ENCODE measurements around the gene METTL27.

The METTL27 gene

GRCh38 chr7:73858807-73859206, 16.5 kb upstream of the METTL27 start:
- ChIA-PET POLR2A (interaction anchor here (0.6 kb wide), 1 partner anchor 168 kb away, joined by 7 read pairs; no protein-coding TSS in a partner anchor), CTCF (interaction anchor here (1.2 kb wide), 1 partner anchor 29 kb away, joined by 4 read pairs; no protein-coding TSS in a partner anchor)
- Histone ChIP-seq H3K9me3 (ENCODE audit: control extremely low read depth in 1 of 5, control insufficient read depth in 4 of 5, insufficient read depth in 2 of 5, low read depth in 1 of 5, low read length in 4 of 5) (peaks cover 0 to 4% (median 0%) of the 10 kb centered on the region in 5 experiments), H3K27ac (ENCODE audit: insufficient read depth in 1 of 2, low read depth in 1 of 2, low read length in 2 of 2, poor library complexity in 1 of 2, severe bottlenecking in 2 of 2) (no peak overlapping the region), H3K4me1 (ENCODE audit: control extremely low read depth in 1 of 4, control insufficient read depth in 4 of 4, insufficient read depth in 4 of 4, low read length in 3 of 4) (peaks cover 0 to 7% (median 5%) of the 10 kb centered on the region in 4 experiments), H3K27me3 (replicated peaks in 2 of 5; ENCODE audit: control insufficient read depth in 4 of 5, insufficient read depth in 5 of 5, low read length in 4 of 5) (peaks cover 0 to 21% (median 9%) of the 10 kb centered on the region in 5 experiments), H3K4me3 (ENCODE audit: control insufficient read depth in 1 of 7, extremely low read depth in 1 of 7, insufficient read depth in 4 of 7, low read depth in 2 of 7, low read length in 6 of 7) (no peak overlapping the region), H3K36me3 (ENCODE audit: control insufficient read depth in 4 of 4, insufficient read depth in 4 of 4, low read length in 3 of 4) (no peaks in the 10 kb centered on the region)
- 100% methylated on average over 2 of the region's 2 CpGs for WGBS (ENCODE audit: insufficient coverage)
- DNase-seq, result no peak

- Histone ChIP-seq H3K4me1 (ENCODE audit: control extremely low read depth in 1 of 4, control insufficient read depth in 4 of 4, insufficient read depth in 4 of 4, low read length in 3 of 4) (peaks cover 0 to 7% (median 5%) of the 10 kb centered on the region in 4 experiments), H3K27ac (ENCODE audit: insufficient read depth in 1 of 2, low read depth in 1 of 2, low read length in 2 of 2, poor library complexity in 1 of 2, severe bottlenecking in 2 of 2) (no peak overlapping the region), H3K36me3 (ENCODE audit: control insufficient read depth in 4 of 4, insufficient read depth in 4 of 4, low read length in 3 of 4) (no peaks in the 10 kb centered on the region), H3K4me3 (ENCODE audit: control insufficient read depth in 1 of 7, extremely low read depth in 1 of 7, insufficient read depth in 4 of 7, low read depth in 2 of 7, low read length in 6 of 7) (no peak overlapping the region), H3K27me3 (replicated peaks in 2 of 5; ENCODE audit: control insufficient read depth in 4 of 5, insufficient read depth in 5 of 5, low read length in 4 of 5) (peaks cover 0 to 21% (median 9%) of the 10 kb centered on the region in 5 experiments), H3K9me3 (ENCODE audit: control extremely low read depth in 1 of 5, control insufficient read depth in 4 of 5, insufficient read depth in 2 of 5, low read depth in 1 of 5, low read length in 4 of 5) (peaks cover 0 to 4% (median 0%) of the 10 kb centered on the region in 5 experiments)
- CTCF ChIA-PET, result interaction anchor here (0.8 to 2.2 kb wide), 10 partner anchors 18 to 231 kb away, joined by 3 to 16 read pairs (median 4); no protein-coding TSS in a partner anchor
- no peak for DNase-seq
- 80% methylated on average over 3 of the region's 3 CpGs for WGBS (ENCODE audit: insufficient coverage)
- POLR2A ChIA-PET, result no interaction called here
Measured at GRCh38 chr7:73856941-73857340, 14.6 kb upstream of the METTL27 start.

GRCh38 chr7:73852500-73852899, 10.2 kb upstream of the METTL27 start:
- peaks cover 0 to 17% (median 9%) of the 10 kb centered on the region in 4 experiments for H3K4me1 ChIP-seq (ENCODE audit: control extremely low read depth in 1 of 4, control insufficient read depth in 4 of 4, insufficient read depth in 4 of 4, low read length in 3 of 4)
- no peak overlapping the region for H3K27ac ChIP-seq (ENCODE audit: insufficient read depth in 1 of 2, low read depth in 1 of 2, low read length in 2 of 2, poor library complexity in 1 of 2, severe bottlenecking in 2 of 2)
- CTCF ChIA-PET, result interaction anchor here (2.9 to 3.9 kb wide), 2 partner anchors 12 to 25 kb away, joined by 21 to 23 read pairs; no protein-coding TSS in a partner anchor
- H3K27me3 ChIP-seq (replicated peaks in 2 of 5; ENCODE audit: control insufficient read depth in 4 of 5, insufficient read depth in 5 of 5, low read length in 4 of 5), result peaks cover 0 to 21% (median 9%) of the 10 kb centered on the region in 5 experiments
- no peaks in the 10 kb centered on the region for H3K9me3 ChIP-seq (ENCODE audit: control extremely low read depth in 1 of 5, control insufficient read depth in 4 of 5, insufficient read depth in 2 of 5, low read depth in 1 of 5, low read length in 4 of 5)
- no peaks in the 10 kb centered on the region for H3K36me3 ChIP-seq (ENCODE audit: control insufficient read depth in 4 of 4, insufficient read depth in 4 of 4, low read length in 3 of 4)
- no peak for DNase-seq
- H3K4me3 ChIP-seq (ENCODE audit: control insufficient read depth in 1 of 7, extremely low read depth in 1 of 7, insufficient read depth in 4 of 7, low read depth in 2 of 7, low read length in 6 of 7), result no peak overlapping the region
- POLR2A ChIA-PET, result no interaction called here
- WGBS (ENCODE audit: insufficient coverage), result 83% methylated on average over 2 of the region's 5 CpGs

- Histone ChIP-seq H3K9me3 (ENCODE audit: control extremely low read depth in 1 of 5, control insufficient read depth in 4 of 5, insufficient read depth in 2 of 5, low read depth in 1 of 5, low read length in 4 of 5) (no peaks in the 10 kb centered on the region), H3K36me3 (ENCODE audit: control insufficient read depth in 4 of 4, insufficient read depth in 4 of 4, low read length in 3 of 4) (no peaks in the 10 kb centered on the region), H3K27ac (ENCODE audit: insufficient read depth in 1 of 2, low read depth in 1 of 2, low read length in 2 of 2, poor library complexity in 1 of 2, severe bottlenecking in 2 of 2) (no peak overlapping the region), H3K4me3 (ENCODE audit: control insufficient read depth in 1 of 7, extremely low read depth in 1 of 7, insufficient read depth in 4 of 7, low read depth in 2 of 7, low read length in 6 of 7) (no peak overlapping the region), H3K4me1 (ENCODE audit: control extremely low read depth in 1 of 4, control insufficient read depth in 4 of 4, insufficient read depth in 4 of 4, low read length in 3 of 4) (peaks cover 0 to 17% (median 9%) of the 10 kb centered on the region in 4 experiments), H3K27me3 (replicated peaks in 2 of 5; ENCODE audit: control insufficient read depth in 4 of 5, insufficient read depth in 5 of 5, low read length in 4 of 5) (peaks cover 0 to 15% (median 9%) of the 10 kb centered on the region in 5 experiments)
- 60% methylated on average over 5 of the region's 8 CpGs for WGBS (ENCODE audit: insufficient coverage)
- peak; percentile 73 to 92 (median 88) for DNase-seq
- ChIA-PET POLR2A (no interaction called here), CTCF (interaction anchor here (1.5 to 3.9 kb wide), 3 partner anchors 12 to 174 kb away, joined by 3 to 21 read pairs (median 14); no protein-coding TSS in a partner anchor)
Measured at GRCh38 chr7:73851410-73852338, 9.4 kb upstream of the METTL27 start.

GRCh38 chr7:73850781-73851207, 8.5 kb upstream of the METTL27 start:
- POLR2A ChIA-PET, result no interaction called here
- CTCF ChIA-PET, result interaction anchor here (1.0 to 2.3 kb wide), 4 partner anchors 10 to 175 kb away, joined by 3 to 14 read pairs (median 3); no protein-coding TSS in a partner anchor

GRCh38 chr7:73847941-73848723, 5.8 kb upstream of the METTL27 start:
- no peak for DNase-seq
- CTCF ChIA-PET, result no interaction called here
- H3K4me3 ChIP-seq (ENCODE audit: control insufficient read depth in 1 of 7, extremely low read depth in 1 of 7, insufficient read depth in 4 of 7, low read depth in 2 of 7, low read length in 6 of 7), result no peak overlapping the region
- POLR2A ChIA-PET, result interaction anchor here (0.6 kb wide), 1 partner anchor 109 kb away, joined by 3 read pairs; no protein-coding TSS in a partner anchor
- peaks cover 0 to 17% (median 12%) of the 10 kb centered on the region in 4 experiments for H3K4me1 ChIP-seq (ENCODE audit: control extremely low read depth in 1 of 4, control insufficient read depth in 4 of 4, insufficient read depth in 4 of 4, low read length in 3 of 4)
- no peaks in the 10 kb centered on the region for H3K36me3 ChIP-seq (ENCODE audit: control insufficient read depth in 4 of 4, insufficient read depth in 4 of 4, low read length in 3 of 4)
- H3K27me3 ChIP-seq (replicated peaks in 2 of 5; ENCODE audit: control insufficient read depth in 4 of 5, insufficient read depth in 5 of 5, low read length in 4 of 5), result peaks cover 0 to 10% (median 9%) of the 10 kb centered on the region in 5 experiments
- H3K9me3 ChIP-seq (ENCODE audit: control extremely low read depth in 1 of 5, control insufficient read depth in 4 of 5, insufficient read depth in 2 of 5, low read depth in 1 of 5, low read length in 4 of 5), result no peaks in the 10 kb centered on the region
- WGBS (ENCODE audit: insufficient coverage), result 93% methylated on average over 3 of the region's 10 CpGs
- no peak overlapping the region for H3K27ac ChIP-seq (ENCODE audit: insufficient read depth in 1 of 2, low read depth in 1 of 2, low read length in 2 of 2, poor library complexity in 1 of 2, severe bottlenecking in 2 of 2)

More at GRCh38 chr7:73850781-73851207, 8.5 kb upstream of the METTL27 start:
- Histone ChIP-seq H3K4me1 (ENCODE audit: control extremely low read depth in 1 of 4, control insufficient read depth in 4 of 4, insufficient read depth in 4 of 4, low read length in 3 of 4) (peaks cover 0 to 17% (median 9%) of the 10 kb centered on the region in 4 experiments), H3K27me3 (replicated peaks in 2 of 5; ENCODE audit: control insufficient read depth in 4 of 5, insufficient read depth in 5 of 5, low read length in 4 of 5) (peaks cover 0 to 16% (median 9%) of the 10 kb centered on the region in 5 experiments), H3K4me3 (ENCODE audit: control insufficient read depth in 1 of 7, extremely low read depth in 1 of 7, insufficient read depth in 4 of 7, low read depth in 2 of 7, low read length in 6 of 7) (no peak overlapping the region), H3K27ac (ENCODE audit: insufficient read depth in 1 of 2, low read depth in 1 of 2, low read length in 2 of 2, poor library complexity in 1 of 2, severe bottlenecking in 2 of 2) (no peak overlapping the region), H3K36me3 (ENCODE audit: control insufficient read depth in 4 of 4, insufficient read depth in 4 of 4, low read length in 3 of 4) (no peaks in the 10 kb centered on the region), H3K9me3 (ENCODE audit: control extremely low read depth in 1 of 5, control insufficient read depth in 4 of 5, insufficient read depth in 2 of 5, low read depth in 1 of 5, low read length in 4 of 5) (no peaks in the 10 kb centered on the region)
- 70% methylated on average over 2 of the region's 4 CpGs for WGBS (ENCODE audit: insufficient coverage)
- peak in 2 of 3 donors; percentile 40 to 42 for DNase-seq

Data from common myeloid progenitor, CD34-positive (primary cell).